Tibial nerve (tissue), 4 donors: ENCODE data around the gene IL1F10. TPM values are rescaled to one million over a fixed set of nuclear protein-coding genes. Genes with fewer than 3 reads are reported as not detected.

Experiments
- DNase-seq, 2 donors: peaks; one replicate each; pipeline ENCODE4 v3.0.0-alpha.2; 2019; ENCODE audit warnings: low spot score in 2 of 2
- H3K27ac ChIP-seq, 4 donors: fragments of 200-600 bp; sonication (generic) in 3 of 4; one replicate each; pipeline ENCODE4 v1.5.1; 2017 to 2019; ENCODE audit warnings: mild to moderate bottlenecking in 1 of 4
- H3K27me3 ChIP-seq, 2 donors: fragments of 200-600 bp; sonication (generic) in 1 of 2; one replicate each; pipeline versions ENCODE4 v1.5.1 to v1.6.0; 2017 to 2019
- H3K36me3 ChIP-seq, 3 donors: fragments of 200-600 bp; sonication (generic); one replicate each; pipeline ENCODE4 v1.5.1; 2018 to 2019
- H3K4me1 ChIP-seq, 4 donors: fragments of 200-600 bp; sonication (generic) in 3 of 4; one replicate each; pipeline ENCODE4 v1.5.1; 2017 to 2019
- H3K4me3 ChIP-seq, 4 donors: fragments of 200-600 bp; sonication (generic) in 3 of 4; one replicate each; pipeline ENCODE4 v1.5.1; 2017 to 2019; ENCODE audit warnings: mild to moderate bottlenecking in 1 of 4, moderate library complexity in 1 of 4
- H3K9me3 ChIP-seq, 4 donors: fragments of 200-600 bp; sonication (generic) in 3 of 4; one replicate each; pipeline ENCODE4 v1.5.1; 2017 to 2019
- EP300 ChIP-seq, 2 donors: sonication (generic); formaldehyde crosslinking; IDR thresholded peaks; one replicate each; pipeline ENCODE4 v1.6.1; 2017; ENCODE audit warnings: antibody characterized with exemption in 2 of 2, mild to moderate bottlenecking in 1 of 2
- POLR2A ChIP-seq, 2 donors: fragments of 450-650 bp; IDR thresholded peaks; one replicate each; pipeline ENCODE4 v1.6.1; 2017; ENCODE audit warnings: antibody characterized with exemption in 2 of 2, mild to moderate bottlenecking in 2 of 2, moderate library complexity in 2 of 2
- whole genome bisulfite sequencing, 2 donors: methylation state at CpG; one replicate each; pipeline ENCODE4 v1.1.5; 2018; 5-methylcytosine and 5-hydroxymethylcytosine counted together
- total RNA-seq, 4 donors: library from RNA; depleted of rRNA; stranded (reverse); fragments of >200 nt; gene quantifications; one replicate each; pipeline ENCODE4 v1.1.0, GENCODE V29; 2016
- TF ChIP-seq, protein P1 (sequence below), 5 experiments: fragments of 200-600 bp in 3 of 5; fragments of 450-650 bp in 2 of 5; sonication (generic) in 3 of 5; IDR thresholded peaks; one replicate each; pipeline ENCODE4 v1.5.1; 2016 to 2019; ENCODE audit warnings: antibody characterized with exemption in 5 of 5, mild to moderate bottlenecking in 3 of 5, moderate library complexity in 2 of 5

IL1F10 gene
- total RNA-seq, 4 donors from 2014 or later: not detected

GRCh38 chr2:113102133-113102532, 34.4 kb downstream of the IL1F10 start:
- Histone ChIP-seq H3K27me3 (no peaks in the 10 kb centered on the region), H3K4me1 (no peaks in the 10 kb centered on the region), H3K9me3 (no peaks in the 10 kb centered on the region), H3K4me3 (no peak overlapping the region), H3K36me3 (no peaks in the 10 kb centered on the region), H3K27ac (no peak overlapping the region)
- WGBS, 2 donors: 85 to 91% methylated on average over 2 of the region's 2 CpGs
- TF ChIP-seq POLR2A (IDR thresholded peaks at IDR 0.05): no peak
- TF ChIP-seq, protein P1, sequence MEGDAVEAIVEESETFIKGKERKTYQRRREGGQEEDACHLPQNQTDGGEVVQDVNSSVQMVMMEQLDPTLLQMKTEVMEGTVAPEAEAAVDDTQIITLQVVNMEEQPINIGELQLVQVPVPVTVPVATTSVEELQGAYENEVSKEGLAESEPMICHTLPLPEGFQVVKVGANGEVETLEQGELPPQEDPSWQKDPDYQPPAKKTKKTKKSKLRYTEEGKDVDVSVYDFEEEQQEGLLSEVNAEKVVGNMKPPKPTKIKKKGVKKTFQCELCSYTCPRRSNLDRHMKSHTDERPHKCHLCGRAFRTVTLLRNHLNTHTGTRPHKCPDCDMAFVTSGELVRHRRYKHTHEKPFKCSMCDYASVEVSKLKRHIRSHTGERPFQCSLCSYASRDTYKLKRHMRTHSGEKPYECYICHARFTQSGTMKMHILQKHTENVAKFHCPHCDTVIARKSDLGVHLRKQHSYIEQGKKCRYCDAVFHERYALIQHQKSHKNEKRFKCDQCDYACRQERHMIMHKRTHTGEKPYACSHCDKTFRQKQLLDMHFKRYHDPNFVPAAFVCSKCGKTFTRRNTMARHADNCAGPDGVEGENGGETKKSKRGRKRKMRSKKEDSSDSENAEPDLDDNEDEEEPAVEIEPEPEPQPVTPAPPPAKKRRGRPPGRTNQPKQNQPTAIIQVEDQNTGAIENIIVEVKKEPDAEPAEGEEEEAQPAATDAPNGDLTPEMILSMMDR (IDR thresholded peaks at IDR 0.05): no peak
- no peak for TF ChIP-seq EP300 (IDR thresholded peaks at IDR 0.05)
- DNase-seq: no peak

- no peaks in the 10 kb centered on the region for H3K4me1 ChIP-seq
- no peak overlapping the region for H3K27ac ChIP-seq
- no peaks in the 10 kb centered on the region for H3K36me3 ChIP-seq
- no peaks in the 10 kb centered on the region for H3K27me3 ChIP-seq
- TF ChIP-seq, protein P1 (IDR thresholded peaks at IDR 0.05): no peak
- TF ChIP-seq POLR2A (IDR thresholded peaks at IDR 0.05) (no peak), EP300 (IDR thresholded peaks at IDR 0.05) (no peak)
- 92% methylated on average over 4 of the region's 4 CpGs for WGBS, 2 donors
- no peak overlapping the region for H3K4me3 ChIP-seq
- no peaks in the 10 kb centered on the region for H3K9me3 ChIP-seq
- no peak for DNase-seq
Measured at GRCh38 chr2:113103277-113103676, 35.5 kb downstream of the IL1F10 start.

- TF ChIP-seq POLR2A (IDR thresholded peaks at IDR 0.05) (no peak), EP300 (IDR thresholded peaks at IDR 0.05) (no peak)
- TF ChIP-seq, protein P1 (IDR thresholded peaks at IDR 0.05): no peak
- DNase-seq: no peak
Measured at GRCh38 chr2:113104054-113104611, 36.4 kb downstream of the IL1F10 start.

DNA sequence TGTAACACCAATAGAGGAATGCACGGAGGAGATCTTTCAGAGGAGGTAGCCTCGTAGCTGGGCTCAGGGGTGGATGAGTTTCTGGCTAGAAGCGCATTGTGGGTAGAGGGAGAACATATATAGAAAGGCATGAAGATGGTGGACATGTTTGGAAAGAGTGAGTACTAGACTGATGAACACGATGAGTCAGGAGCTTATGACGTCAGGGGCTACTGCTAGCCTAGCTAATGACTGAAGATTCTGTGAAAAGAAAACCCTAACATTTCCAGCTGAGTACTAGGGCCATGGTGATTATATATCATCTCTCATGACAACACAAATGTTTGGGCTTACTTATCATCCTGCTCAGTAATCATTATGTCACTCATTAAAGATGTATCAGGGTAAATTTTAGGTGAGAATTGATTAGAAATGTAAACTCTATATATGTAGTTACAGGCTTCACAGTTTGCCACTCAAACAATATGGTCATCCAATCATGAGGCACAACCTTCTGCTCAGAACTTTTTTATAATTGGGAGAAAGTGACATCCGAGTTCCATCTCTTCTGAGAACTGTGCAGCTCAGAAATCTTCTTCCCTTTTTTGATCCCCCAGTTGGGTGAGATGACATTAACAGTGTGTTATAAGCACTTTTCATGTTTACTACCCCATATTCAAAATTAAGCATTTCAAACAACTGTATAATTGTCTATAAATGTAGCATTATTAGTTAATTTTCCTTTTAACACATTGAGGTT, 37.4 kb downstream of the IL1F10 start:
- no peak for DNase-seq
- Histone ChIP-seq H3K27me3 (no peaks in the 10 kb centered on the region), H3K4me1 (no peaks in the 10 kb centered on the region), H3K36me3 (no peaks in the 10 kb centered on the region), H3K27ac (no peak overlapping the region), H3K9me3 (no peaks in the 10 kb centered on the region), H3K4me3 (no peak overlapping the region)
- TF ChIP-seq EP300 (IDR thresholded peaks at IDR 0.05) (no peak), POLR2A (IDR thresholded peaks at IDR 0.05) (no peak)
- TF ChIP-seq, protein P1 (IDR thresholded peaks at IDR 0.05): no peak
- WGBS, 2 donors: 72 to 74% methylated on average over 6 of the region's 6 CpGs

More at GRCh38 chr2:113104054-113104611, 36.4 kb downstream of the IL1F10 start:
- 87 to 90% methylated on average over 3 of the region's 3 CpGs for WGBS, 2 donors
- Histone ChIP-seq H3K9me3 (no peaks in the 10 kb centered on the region), H3K4me3 (no peak overlapping the region), H3K27me3 (no peaks in the 10 kb centered on the region), H3K27ac (no peak overlapping the region), H3K36me3 (no peaks in the 10 kb centered on the region), H3K4me1 (no peaks in the 10 kb centered on the region)

DNA sequence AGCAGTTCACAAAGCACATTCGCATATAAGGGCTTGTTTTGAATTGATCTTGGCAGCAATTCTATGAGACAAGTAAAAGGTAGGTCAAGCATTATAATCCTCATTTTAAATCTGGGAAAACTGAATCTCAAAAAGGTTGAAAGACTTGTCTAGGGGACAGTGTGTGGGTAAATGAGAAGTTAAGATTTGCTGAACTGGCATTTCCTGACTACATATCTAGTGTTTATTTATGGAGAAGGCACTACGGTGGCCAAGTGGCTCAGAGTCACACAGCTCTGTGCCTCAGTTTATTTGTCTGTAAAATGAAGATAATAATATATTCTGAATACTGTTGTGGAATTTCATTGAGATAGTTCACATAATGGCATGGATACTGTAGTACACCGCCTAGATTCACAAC, 43.4 kb downstream of the IL1F10 start:
- Histone ChIP-seq H3K27ac (no peak overlapping the region), H3K27me3 (no peaks in the 10 kb centered on the region), H3K4me3 (no peak overlapping the region), H3K4me1 (peaks cover 0 to 5% (median 0%) of the 10 kb centered on the region in 4 donors), H3K9me3 (no peaks in the 10 kb centered on the region), H3K36me3 (no peaks in the 10 kb centered on the region)
- WGBS, 2 donors: 68 to 70% methylated on average over 3 of the region's 3 CpGs
- DNase-seq: no peak
- no peak for TF ChIP-seq EP300 (IDR thresholded peaks at IDR 0.05)
